NCI-H82 treated with DMSO at 0.1 percent for 48 hours (cell line): ENCODE results near the gene TMC8.

Source experiments
- DNase-seq: peaks from one replicate; lab custom pipeline; 2025; ENCODE audit not compliant: unreplicated experiment; lab: John Stamatoyannopoulos, UW

The TMC8 gene

GRCh38 chr17:78122931-78123249 lies 7.7 kb upstream of the TMC8 start:
- DNase-seq = no peak

DNA sequence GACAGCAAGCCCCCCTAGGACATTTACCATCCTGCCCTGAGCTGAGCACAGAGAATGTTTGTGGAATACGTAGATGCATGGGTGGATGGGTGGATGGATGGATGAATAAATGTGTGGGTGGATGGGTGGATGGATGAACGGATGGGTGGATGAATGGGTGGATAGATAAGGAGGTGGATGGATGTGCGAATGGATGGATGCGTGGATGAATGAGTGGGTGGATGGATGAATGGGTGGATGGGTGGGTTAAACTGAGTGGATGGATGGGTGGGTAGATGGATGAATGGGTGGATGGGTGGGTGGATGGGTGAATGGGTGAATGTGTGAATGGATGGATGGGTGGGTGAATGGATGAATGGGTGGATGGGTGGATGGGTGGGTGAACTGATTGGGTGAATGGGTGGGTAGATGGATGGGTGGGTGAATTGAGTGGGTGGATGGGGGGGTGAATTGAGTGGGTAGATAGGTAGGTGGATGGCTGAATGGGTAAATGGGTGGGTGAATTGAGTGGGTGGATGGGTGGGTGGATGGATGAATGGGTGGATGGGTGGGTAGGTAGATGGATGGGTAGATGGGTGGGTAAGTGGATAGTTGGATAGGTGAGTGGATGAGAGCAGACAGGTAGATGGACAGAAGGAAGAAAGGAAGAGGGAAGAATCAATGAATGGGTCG lies 7.2 kb upstream of the TMC8 start:
- no peak for DNase-seq

DNA sequence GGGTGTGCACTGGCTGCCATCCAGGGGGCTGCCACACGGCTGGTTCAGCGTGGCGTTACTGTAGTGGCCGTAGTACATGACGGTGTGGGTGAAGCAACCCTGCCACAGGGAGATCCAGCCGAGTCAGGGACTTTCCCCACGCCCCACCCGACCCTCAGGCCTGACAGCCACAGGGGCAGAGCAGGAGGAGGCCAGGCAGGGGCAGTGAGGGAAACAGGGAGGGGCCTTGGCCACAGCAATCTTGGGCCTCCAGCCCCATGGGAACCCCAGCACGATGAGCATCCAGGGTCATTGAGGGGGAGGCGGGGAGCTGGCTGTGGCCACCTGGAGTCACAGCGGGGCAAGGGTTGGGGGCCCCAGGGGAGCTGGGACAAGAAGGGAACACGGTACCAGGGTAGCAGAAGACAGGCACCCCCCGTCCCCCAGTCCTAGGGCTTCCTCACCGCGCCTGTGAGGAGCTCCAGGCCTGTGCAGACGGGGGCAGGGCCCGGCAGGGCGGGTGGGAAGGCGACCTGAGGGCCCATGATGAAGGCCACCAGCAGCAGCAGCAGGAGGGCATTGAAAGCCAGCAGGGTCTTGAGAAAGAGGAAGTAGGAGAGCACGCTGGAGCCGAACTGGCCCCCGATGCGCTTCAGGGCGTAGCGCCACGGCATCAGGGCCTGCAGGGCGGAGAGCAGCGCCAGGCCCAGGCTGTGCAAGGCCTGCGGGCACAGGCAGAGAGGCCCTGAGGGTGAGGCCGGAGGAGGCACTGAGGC lies 6.3 kb upstream of the TMC8 start:
- no peak for DNase-seq

GRCh38 chr17:78124836-78125137 lies 5.8 kb upstream of the TMC8 start:
- no peak for DNase-seq

- no peak for DNase-seq
Observed at GRCh38 chr17:78125138-78125913, 5.2 kb upstream of the TMC8 start.

GRCh38 chr17:78125976-78126894 lies 4.3 kb upstream of the TMC8 start:
- DNase-seq = no peak

DNA sequence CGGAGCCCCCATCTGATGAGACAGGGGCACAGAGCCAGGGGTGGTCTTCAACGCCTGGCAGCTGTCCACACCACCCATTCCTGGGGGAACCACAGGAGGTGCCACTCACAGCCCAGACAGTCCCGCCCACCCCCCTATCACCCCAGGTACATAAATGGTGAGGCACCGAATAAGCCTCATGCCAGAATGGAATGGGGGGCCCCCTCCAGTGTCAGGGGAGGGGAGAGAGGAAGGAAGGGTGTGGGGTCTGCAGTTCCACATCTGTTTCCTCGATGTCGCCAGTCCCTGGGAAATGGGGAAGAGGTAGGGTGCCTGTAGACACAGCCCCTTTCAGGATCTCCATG lies 3.7 kb upstream of the TMC8 start:
- DNase-seq = no peak

- DNase-seq = no peak
Observed at GRCh38 chr17:78127239-78127887, 3.2 kb upstream of the TMC8 start.

DNA sequence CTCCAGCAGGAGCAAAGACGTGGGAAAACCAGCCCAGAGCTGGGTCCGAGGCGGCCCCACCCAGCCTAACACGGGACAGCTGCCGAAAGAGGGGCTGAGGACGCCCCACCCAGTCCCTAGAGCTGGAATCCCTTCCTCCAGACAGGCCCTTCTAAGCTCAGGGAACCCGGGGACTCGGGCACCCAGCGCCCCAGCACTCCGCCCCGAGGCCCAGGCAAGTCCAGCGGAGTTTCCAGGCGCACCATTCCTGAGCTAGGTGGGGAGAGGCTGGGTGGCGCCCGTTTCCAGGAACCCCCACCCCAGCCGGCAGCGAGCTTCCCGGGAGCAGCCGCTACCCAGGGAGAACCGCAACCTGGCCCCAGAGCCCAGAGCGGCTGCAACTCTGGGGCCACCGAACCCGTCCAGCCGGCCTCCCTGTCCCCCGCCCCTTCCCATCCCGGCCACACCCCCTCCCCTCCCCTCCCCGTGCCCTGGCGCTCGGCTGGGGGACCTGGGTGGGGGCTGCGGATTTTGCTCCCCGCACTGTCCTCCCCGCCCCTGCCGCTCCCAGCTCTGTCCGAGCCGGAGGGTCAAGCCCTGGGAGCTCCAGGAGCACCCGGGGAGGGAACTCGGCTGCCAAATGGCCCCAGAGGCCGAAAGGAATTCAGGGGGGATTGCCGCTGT lies 2.6 kb upstream of the TMC8 start:
- DNase-seq = no peak

DNA sequence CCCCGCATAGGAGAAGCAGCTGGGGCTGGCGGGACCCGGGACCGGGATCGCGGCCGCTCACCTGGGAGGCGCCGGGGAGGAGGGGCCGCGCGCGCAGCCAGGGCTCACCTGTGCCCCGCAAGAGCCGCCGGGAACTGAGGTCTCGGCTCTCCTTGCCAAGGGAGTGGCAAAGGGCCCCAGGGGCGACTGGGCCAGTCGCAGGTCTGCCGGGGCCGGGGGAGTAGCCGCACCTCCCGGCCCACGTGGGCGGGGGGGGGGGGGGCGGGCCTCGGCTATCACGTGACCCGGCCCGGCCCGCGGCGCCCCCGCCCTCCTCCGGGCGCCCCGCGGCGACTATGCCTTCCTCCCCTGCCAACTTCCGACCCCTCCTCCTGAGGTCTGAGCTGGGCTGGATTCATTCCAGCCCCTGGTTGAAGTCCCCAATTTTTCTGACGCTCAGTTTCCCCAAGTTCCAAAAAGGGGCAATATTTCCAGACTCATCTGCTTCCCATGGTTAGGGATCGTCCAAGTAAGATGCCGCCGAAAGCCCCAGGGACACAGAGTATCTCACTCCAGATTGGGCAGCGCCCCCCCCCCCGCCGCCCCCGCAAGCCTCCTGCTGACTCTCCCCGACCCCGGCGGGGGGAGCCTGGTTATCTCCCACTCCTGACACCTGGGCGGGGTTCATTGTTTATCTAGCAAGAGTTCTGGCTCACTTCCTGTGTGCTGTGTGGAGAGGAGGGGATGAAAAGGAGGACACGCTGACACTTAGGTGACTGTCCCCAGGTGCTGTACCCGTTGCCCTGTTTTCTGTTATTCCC lies 1.8 kb upstream of the TMC8 start, which contains the start of gene TMC6:
TSS of gene TMC6 (minus strand) at position 205 of the 800 bp plus-strand sequence. CDS start 1,923 bp downstream, outside the sequence.
- DNase-seq = peak; percentile 25

GRCh38 chr17:78129351-78130089 lies 1.1 kb upstream of the TMC8 start:
- DNase-seq = no peak

DNA sequence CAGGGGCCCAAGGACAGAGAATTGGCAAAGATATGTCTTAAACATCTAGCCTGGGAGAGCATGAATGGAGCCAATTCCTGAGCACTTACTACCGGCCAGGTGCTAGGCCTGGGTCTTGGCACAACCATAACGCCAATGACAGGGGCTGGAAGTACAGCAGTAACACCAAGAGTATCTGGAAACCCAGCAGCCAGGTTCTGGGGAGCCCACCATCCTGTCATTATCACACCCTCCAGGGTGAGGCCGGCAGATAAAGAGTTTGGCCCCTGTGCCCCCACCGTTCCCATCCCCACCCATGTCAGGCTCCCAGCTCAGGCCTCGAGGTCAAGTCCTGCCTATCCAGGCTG lies 508 bp upstream of the TMC8 start:
- no peak for DNase-seq

GRCh38 chr17:78131172-78132083 lies 857 bp downstream of the TMC8 start:
- DNase-seq = no peak

GRCh38 chr17:78132084-78132676 lies 1.6 kb downstream of the TMC8 start:
- DNase-seq = no peak

GRCh38 chr17:78132767-78133178 lies 2.2 kb downstream of the TMC8 start:
- no peak for DNase-seq

DNA sequence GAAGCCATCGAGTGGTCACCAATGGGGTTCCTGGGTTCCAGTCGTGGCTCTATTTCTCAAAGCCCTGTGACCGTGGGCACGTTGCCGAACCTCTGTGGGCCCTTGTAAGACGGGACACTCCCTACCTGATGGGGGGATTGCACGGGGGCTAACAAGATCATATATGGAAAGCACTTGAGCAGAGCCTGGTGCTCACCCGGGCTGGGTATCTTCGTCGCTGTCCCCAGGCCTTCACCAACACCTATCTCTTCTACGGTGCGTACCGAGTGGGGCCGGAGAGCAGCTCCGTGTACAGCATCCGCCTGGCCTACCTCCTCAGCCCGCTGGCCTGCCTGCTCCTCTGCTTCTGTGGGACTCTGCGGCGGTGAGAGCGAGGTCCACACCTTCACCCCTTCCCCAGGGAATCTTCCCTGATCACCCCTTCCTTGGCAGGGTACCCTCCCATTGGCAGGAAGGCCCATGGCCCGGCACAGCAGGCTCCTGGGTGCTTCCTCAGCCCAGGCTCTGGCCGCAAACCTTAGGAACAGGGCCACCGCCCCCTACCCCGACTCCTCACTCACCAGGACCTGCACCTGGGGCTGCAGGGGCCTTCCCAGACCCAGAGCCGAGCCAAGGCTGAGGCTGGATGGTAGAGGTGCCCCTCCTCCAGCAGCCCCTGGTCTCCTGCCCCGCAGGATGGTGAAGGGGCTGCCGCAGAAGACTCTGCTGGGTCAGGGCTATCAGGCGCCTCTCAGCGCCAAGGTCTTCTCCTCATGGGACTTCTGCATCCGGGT lies 2.8 kb downstream of the TMC8 start:
- DNase-seq = no peak
